Hematopoietic multipotent progenitor cell treated with erythropoietin and hydrocortisone succinate and interleukin-3 and kit ligand, for 6 days (in vitro differentiated cells): ENCODE results near the gene CAPRIN2.

ENCODE experiments used
- DNase-seq: peaks from one replicate; pipeline ENCODE4 v3.0.0-alpha.2; 2015

The CAPRIN2 gene

GRCh38 chr12:30698346-30698745, 56.4 kb downstream of the CAPRIN2 start:
- DNase-seq, result no peak

- no peak for DNase-seq
Observed at GRCh38 chr12:30696943-30697342, 57.8 kb downstream of the CAPRIN2 start.

DNA sequence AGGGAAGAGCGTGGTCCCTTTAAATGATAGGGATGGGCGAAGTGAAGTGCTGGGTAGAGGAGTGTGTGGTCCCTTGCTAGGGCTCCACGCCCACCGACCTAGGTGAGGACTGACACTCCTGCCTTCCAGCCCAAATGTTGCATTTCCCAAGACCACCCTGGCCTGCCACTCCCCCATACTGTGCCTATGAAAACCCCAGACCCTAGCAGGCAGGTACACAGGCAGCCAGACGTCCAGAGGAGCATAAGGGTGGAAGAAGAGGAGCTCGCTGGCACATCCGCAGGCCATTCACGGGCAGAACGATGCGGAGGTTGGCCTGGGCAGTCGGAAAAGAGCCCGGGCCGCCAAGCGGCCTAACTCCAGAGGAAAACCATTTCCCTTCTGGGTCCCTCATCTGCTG, 58.3 kb downstream of the CAPRIN2 start:
- no peak for DNase-seq

- DNase-seq, result no peak
Observed at GRCh38 chr12:30696103-30696408, 58.7 kb downstream of the CAPRIN2 start.

- peak; percentile 96 for DNase-seq
Observed at GRCh38 chr12:30695199-30696102, 59.3 kb downstream of the CAPRIN2 start, which contains the start of gene IPO8. TSS of gene IPO8 (minus strand) at chr12:30695869. CDS start at chr12:30695647, 222 bp downstream.

DNA sequence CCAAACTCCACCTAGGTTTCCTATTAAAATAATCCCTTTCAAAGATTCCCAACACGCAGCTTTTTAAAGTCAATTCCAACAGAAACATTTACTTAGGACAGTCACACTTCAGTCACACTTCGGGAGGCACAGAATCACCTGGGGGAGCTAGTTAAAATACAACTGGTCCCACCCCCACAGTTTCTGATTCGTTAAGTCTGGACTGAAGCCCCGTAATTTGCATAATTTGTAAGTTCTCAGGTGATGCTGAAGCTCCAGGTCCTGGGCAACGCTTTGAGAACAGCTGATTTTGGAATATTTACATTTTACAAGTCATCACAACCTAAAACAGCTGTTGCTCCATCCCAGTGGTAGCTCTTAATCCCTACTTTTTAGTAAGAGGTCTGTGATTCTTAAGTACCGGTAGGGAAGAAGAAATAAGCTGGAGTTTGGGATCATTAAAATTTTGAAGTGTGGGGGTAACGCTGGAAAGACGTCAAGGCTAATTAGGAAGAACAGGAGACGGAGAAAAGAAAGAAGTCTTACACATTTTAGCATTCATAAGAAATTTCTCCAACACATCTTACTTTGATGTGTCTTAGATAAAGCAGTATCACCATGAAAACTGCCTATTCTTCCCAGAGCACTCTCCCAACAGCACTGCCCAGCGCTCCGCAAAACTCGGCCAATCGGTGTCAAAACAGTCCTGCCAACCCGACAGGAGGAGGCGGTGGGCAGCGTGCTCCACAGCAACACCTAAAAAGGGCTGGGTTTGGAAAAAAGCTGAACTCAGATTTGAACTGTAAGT, 60.1 kb downstream of the CAPRIN2 start:
- DNase-seq, result peak; percentile 63

DNA sequence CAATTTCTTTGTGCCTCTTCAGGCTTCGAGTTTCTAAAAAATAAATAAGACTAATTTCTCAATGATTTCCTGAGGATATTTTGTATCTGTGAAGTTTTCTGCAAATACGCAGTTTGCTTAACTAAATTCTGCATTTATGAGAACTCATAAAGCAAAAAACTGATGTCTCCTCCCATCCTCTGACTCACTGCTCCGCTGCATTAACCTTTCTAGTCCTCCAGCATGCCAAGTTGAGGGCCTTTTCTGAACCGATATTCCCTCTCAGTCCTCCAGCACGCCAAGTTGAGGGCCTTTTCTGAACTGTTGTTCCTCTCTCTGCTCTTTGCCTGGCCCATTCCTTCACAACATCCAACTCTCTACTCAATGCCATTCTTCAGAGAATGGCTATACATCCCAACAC, 62.3 kb downstream of the CAPRIN2 start:
- no peak for DNase-seq

- no peak for DNase-seq
Observed at GRCh38 chr12:30691122-30691879, 63.5 kb downstream of the CAPRIN2 start.

DNA sequence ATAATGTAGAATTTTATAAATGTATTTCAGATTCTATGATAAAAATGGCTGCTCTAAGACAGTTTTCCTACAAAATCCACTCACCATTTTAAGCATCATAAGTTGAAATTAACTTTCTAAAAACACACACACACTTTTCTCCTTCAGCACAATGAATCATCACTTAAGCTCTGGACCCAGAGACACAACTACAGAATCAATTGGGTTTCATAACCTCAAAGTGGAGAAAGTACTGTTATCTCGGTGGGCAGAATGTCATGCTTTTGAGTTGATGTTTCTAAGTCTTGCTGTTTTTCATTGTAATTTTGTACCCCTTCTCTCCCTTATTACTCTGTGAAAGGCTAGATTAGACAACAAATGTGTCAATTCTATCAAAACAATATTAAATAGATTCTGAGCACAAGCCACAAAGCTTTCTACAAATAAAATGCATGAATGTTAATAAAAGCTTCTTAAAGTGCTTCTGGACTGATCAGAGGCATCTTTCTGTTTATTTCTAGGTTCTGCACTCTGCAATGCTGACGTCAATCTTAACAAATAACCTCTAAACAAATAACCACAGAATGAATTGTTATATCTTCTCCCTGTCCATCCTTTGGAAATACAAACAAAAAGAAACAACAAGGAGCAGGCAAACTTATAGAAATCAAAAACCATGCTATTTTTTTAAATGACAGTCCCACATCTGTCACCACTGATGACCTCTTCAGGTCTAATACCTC, 67.3 kb downstream of the CAPRIN2 start:
- peak; percentile 27 for DNase-seq

DNA sequence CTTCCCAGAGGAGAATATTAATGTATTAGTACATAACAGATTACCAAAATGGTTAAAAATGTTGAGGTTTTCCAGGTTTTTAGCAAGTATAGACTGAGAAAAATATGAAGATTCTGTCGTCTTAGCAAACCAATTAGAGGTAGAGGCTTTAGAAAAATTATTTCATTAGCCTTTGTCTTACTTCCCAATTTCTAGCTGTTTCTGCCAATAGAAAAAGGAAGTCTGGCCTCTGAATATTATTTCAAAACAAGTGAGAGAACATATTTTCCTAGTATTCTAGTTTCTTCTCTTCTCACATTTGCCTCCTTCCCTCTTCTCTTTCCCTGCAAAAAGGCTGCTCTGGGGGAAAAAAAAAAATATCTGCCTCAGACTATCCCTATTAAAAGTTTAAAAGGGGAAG, 75.5 kb downstream of the CAPRIN2 start:
- no peak for DNase-seq

DNA sequence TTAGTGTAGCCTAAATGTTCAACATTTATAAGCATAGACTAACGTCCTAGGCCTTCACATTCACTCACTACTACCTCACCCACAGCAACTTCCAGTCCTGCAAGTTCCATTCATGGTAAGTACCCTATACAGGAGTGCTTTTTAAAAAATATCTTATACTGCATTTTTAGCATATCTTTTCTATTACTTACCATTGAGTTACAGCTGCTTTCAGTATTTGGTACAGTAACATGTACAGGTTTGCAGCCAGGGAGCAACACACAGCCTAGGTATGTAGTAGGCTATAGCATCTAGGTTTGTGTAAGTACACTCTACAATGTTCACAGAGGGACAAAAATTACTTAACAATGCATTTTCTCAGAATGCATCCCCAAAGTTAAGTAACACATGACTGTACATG, 76.5 kb downstream of the CAPRIN2 start:
- no peak for DNase-seq

DNA sequence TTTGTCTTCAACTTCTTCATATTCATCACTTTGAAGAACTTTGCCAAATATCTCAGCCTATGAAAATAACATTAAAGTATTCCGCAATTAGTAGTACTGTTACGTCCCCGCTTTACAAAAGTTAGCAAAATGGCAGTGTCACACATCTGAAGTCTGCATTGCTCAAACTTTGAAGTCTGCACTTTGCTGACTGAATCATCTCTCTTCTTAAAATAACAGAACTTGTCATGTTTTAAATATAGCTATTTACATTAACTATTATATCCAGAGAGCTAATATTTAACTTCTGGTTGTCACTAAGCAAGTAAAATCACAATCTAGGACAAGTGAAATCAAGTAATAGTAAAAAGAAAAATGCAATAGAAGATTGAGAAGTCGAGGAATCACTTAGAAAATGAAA, 93.5 kb downstream of the CAPRIN2 start:
- no peak for DNase-seq
